GM12874 (cell line): ENCODE results near the gene ABLIM3.

Source experiments
- CTCF ChIP-seq: IDR thresholded peaks from 2 replicates; pipeline ENCODE4 v1.5.1; 2011; ENCODE audit warnings: low read depth, mild to moderate bottlenecking, control low read depth, low read length, moderate library complexity; ENCODE audit not compliant: insufficient read depth

The ABLIM3 gene

GRCh38 chr5:149217096-149217802 lies 76.0 kb downstream of the ABLIM3 start:
- no peak for TF ChIP-seq CTCF

- no peak for TF ChIP-seq CTCF
Observed at GRCh38 chr5:149217803-149218155, 76.5 kb downstream of the ABLIM3 start.

GRCh38 chr5:149219584-149219983 lies 78.3 kb downstream of the ABLIM3 start:
- TF ChIP-seq CTCF = no peak

GRCh38 chr5:149220750-149221149 lies 79.5 kb downstream of the ABLIM3 start:
- no peak for TF ChIP-seq CTCF

- no peak for TF ChIP-seq CTCF
Observed at GRCh38 chr5:149221326-149221725, 80.0 kb downstream of the ABLIM3 start.

- no peak for TF ChIP-seq CTCF
Observed at GRCh38 chr5:149221731-149222342, 80.5 kb downstream of the ABLIM3 start.

- no peak for TF ChIP-seq CTCF
Observed at GRCh38 chr5:149223081-149223848, 82.0 kb downstream of the ABLIM3 start.
